Epithelial cell of proximal tubule (primary cell): ENCODE results near the gene NAV2. TPM values are rescaled to one million over a fixed set of nuclear protein-coding genes. Genes with fewer than 3 reads are reported as not detected.
A peak's percentile ranks its signal among the peaks of the same experiment; 100 is the strongest.

ENCODE experiments used
- DNase-seq: peaks from one replicate; pipeline ENCODE4 v3.0.0-alpha.2; 2011; ENCODE audit warnings: low read depth
- H3K4me3 ChIP-seq: 2 replicates; pipeline ENCODE4 v1.5.1; 2011; ENCODE audit warnings: low read depth, mild to moderate bottlenecking, low read length
- total RNA-seq: library from RNA; depleted of rRNA; stranded (reverse); fragments of >200 nt; gene quantifications from 2 replicates; pipeline ENCODE4 v1.2.3, GENCODE V29; 2015
- TF ChIP-seq, protein P1 (sequence below): conservative IDR thresholded peaks from 2 replicates; pipeline ENCODE4 v1.5.1; 2012; ENCODE audit warnings: low read depth, mild to moderate bottlenecking, low read length

The NAV2 gene
- total RNA-seq, 1 donor from 2014 or later, result 19.0 TPM

DNA sequence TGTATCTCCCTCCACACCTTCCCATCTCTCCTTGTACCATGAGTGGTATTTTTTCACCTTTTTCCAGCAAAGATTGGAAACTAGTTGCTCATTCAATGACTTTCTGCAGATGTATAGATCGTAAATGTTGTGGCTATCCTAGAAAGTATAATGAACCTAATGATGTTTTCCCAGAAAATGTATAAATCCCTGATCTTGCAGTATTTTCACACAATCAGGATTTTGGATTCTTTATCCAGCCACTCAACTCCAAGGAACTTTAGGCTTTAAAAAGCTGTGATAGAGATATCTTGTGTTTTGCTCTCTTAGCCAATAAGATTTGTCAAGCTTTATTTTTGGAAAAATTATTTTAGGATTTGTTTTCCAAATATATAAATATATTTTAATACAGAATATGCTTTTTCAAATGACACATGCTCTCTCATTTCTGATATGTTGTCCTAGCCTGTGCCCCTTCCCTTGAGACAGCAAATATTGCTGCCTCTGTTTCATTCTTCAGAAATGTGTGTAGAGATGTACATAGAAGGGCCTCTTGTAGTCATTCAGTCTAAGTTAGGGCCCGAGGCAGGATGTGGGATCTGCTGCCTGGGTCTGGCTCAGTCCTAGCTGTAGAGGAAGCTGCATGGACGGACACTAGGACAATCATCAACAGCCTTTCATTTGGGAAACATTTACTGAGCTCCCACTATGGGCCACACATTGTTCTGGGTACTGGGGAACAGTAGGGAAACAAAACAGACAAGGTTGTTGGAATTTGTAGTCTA lies 62.4 kb downstream of the NAV2 start:
- H3K4me3 ChIP-seq, result no peak overlapping the region
- TF ChIP-seq, protein P1, sequence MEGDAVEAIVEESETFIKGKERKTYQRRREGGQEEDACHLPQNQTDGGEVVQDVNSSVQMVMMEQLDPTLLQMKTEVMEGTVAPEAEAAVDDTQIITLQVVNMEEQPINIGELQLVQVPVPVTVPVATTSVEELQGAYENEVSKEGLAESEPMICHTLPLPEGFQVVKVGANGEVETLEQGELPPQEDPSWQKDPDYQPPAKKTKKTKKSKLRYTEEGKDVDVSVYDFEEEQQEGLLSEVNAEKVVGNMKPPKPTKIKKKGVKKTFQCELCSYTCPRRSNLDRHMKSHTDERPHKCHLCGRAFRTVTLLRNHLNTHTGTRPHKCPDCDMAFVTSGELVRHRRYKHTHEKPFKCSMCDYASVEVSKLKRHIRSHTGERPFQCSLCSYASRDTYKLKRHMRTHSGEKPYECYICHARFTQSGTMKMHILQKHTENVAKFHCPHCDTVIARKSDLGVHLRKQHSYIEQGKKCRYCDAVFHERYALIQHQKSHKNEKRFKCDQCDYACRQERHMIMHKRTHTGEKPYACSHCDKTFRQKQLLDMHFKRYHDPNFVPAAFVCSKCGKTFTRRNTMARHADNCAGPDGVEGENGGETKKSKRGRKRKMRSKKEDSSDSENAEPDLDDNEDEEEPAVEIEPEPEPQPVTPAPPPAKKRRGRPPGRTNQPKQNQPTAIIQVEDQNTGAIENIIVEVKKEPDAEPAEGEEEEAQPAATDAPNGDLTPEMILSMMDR, result no peak
- DNase-seq, result no peak

DNA sequence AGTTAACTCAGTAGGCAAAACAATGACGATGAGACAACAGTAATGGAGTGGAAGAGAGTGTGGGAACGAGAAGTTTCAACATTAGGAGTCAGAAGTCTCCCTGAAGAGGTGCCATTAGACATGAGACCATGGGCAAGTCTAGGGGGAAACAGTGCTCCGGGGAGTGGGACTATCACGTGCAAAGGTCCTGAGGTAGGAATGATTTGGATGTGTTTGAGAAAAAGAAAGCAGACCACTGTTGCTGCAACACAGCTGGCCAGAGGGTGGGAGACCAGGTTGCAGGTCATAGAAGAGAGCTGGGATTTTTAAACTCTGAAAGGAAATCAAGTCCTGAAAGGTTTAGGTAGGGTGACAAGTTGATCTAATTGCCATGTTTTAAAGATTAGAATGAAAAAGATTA lies 63.0 kb downstream of the NAV2 start:
- TF ChIP-seq, protein P1, result no peak
- no peak overlapping the region for H3K4me3 ChIP-seq
- no peak for DNase-seq

DNA sequence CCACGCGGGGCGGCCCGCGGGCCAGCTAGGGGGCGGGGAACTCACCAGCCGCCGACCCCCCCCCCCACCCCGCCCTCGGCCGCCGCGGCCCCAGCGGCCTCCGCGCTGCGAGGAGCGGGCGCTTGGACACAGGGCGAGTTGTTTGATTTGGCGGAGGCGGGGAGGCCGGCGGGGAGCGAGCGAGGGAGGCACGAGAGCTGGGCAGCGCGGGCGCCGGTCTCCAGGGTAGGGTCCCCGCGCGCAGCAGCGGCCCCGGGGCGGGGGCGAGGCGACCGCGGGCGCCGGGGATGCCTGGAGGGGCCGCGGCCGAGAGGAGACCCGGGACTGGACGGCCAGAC lies 64.4 kb downstream of the NAV2 start:
- DNase-seq, result no peak
- TF ChIP-seq, protein P1, result no peak

DNA sequence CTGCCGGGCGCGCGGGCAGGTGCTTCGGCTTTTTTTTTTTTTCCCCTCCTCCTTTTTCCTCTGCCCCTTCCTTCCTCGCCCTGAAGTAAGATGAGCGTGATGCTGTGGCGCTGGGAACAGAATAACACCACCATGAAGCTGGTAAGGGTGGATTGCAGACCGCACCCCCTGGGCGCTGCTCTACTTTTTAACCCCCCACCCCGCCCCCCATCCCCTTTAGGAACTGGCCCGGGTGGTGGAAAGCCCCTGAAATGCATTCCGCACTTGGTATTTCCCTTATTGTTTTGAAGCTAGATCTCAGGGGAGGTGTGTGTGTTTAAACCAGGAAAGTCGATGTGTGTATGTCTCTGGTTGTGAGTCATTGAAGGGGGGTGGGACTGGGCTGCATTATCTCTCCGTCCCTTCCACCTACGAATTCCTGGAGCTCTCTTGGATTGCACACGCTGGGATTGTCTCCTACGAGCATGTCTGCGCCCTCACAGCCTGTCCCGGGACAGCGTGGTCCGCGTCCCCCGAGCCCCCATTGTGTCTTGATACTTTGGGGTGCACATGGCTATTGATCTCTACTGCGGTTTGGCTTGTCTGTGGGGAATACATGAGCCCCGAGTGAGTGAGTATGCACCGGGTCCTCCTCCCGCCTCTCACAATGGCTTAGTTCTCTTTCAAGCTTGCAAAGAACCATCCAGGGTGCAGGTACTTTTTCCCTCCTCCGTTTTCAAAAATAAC lies 64.9 kb downstream of the NAV2 start:
- peak; percentile 52 for DNase-seq
- TF ChIP-seq, protein P1, result no peak
- H3K4me3 ChIP-seq, result peak overlapping the region; percentile 54

More for the DNA sequence above, 64.4 kb downstream of the NAV2 start:
- H3K4me3 ChIP-seq, result peak overlapping the region; percentile 54

DNA sequence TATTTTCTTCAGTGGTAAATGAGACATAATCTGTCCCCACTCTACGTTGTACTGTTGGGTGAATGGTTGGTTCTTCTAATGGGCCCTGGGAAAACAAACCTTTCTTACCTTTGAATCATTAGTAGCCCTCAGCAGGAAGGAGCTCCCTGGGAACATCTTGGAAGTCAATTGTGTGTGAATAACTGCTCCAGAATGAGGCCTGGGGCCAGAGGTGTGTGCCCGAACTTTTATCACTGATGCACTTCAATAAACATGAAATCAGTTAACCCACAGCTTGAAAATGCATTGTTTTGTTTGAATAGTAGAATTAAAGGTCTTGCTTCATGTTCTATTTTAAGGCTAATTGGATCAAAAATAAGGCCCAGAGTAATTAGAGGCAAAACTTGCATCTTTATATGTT lies 67.1 kb downstream of the NAV2 start:
- no peak overlapping the region for H3K4me3 ChIP-seq
- no peak for DNase-seq
- TF ChIP-seq, protein P1, result no peak

DNA sequence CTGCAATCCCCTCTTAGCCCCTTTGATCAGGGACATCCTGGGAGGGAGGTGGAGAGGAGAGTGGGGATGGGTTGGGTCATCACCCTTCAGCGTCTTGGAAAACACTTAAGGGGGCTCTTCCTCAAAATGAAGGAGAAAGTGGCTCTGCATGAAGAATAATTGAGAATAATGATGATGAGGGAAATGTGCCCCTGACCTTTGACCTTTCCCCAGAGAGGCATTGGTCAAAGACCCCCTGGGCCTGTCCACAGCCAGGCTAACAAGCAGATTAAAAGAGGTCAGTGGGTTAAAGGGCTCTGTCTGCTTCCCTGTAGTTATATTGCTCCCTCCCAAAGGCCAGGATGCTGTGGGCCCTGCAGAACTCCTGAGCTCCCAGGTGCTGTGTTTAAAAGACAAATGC lies 68.7 kb downstream of the NAV2 start:
- H3K4me3 ChIP-seq, result no peak overlapping the region
- no peak for DNase-seq
- TF ChIP-seq, protein P1, result no peak
